ENCODE measurements around the gene SNX12.

SNX12 gene

GRCh38 chrX:71068044-71068918 lies at the start of gene SNX12:
TSS of gene SNX12 (minus strand) at chrX:71068334. CDS start at chrX:71068306, 28 bp downstream.
- peak; percentile 95 for DNase-seq

- DNase-seq, result no peak
Observed at GRCh38 chrX:71117358-71117757, 49.2 kb upstream of the SNX12 start.

GRCh38 chrX:71111921-71112431 lies 43.8 kb upstream of the SNX12 start:
- DNase-seq, result no peak

GRCh38 chrX:71111141-71111843 lies 43.2 kb upstream of the SNX12 start, which contains the start of gene IL2RG:
TSS of gene IL2RG (minus strand) at chrX:71111577. CDS start at chrX:71111539, 38 bp downstream.
- no peak for DNase-seq

GRCh38 chrX:71109051-71109450 lies 40.9 kb upstream of the SNX12 start:
- DNase-seq, result no peak

GRCh38 chrX:71107762-71108360 lies 39.7 kb upstream of the SNX12 start:
- DNase-seq, result peak; percentile 3

GRCh38 chrX:71107245-71107644 lies 39.1 kb upstream of the SNX12 start:
- DNase-seq, result no peak

GRCh38 chrX:71106427-71106826 lies 38.3 kb upstream of the SNX12 start, which contains the start of gene CXorf65:
TSS of gene CXorf65 (minus strand) at chrX:71106740. CDS start at chrX:71106556, 184 bp downstream.
- DNase-seq, result peak; percentile 2

GRCh38 chrX:71105628-71106027 lies 37.5 kb upstream of the SNX12 start:
- no peak for DNase-seq

GRCh38 chrX:71103110-71103983 lies 35.2 kb upstream of the SNX12 start:
- DNase-seq, result peak; percentile 24

GRCh38 chrX:71102292-71102691 lies 34.2 kb upstream of the SNX12 start:
- no peak for DNase-seq

GRCh38 chrX:71100581-71101505 lies 32.7 kb upstream of the SNX12 start:
- DNase-seq, result no peak

GRCh38 chrX:71099736-71100135 lies 31.6 kb upstream of the SNX12 start:
- no peak for DNase-seq

GRCh38 chrX:71098951-71099506 lies 30.9 kb upstream of the SNX12 start:
- no peak for DNase-seq

- DNase-seq, result peak; percentile 41
Observed at GRCh38 chrX:71098302-71098701, 30.2 kb upstream of the SNX12 start.

- no peak for DNase-seq
Observed at GRCh38 chrX:71096760-71097032, 28.6 kb upstream of the SNX12 start.

- peak; percentile 53 for DNase-seq
Observed at GRCh38 chrX:71095981-71096759, 28.0 kb upstream of the SNX12 start.

GRCh38 chrX:71095555-71095980 lies 27.4 kb upstream of the SNX12 start, which contains the start of gene FOXO4:
TSS of gene FOXO4 (plus strand) at chrX:71095851. CDS start at chrX:71096529, 678 bp downstream.
- DNase-seq, result peak; percentile 84

GRCh38 chrX:71095033-71095432 lies 26.9 kb upstream of the SNX12 start:
- DNase-seq, result no peak

- no peak for DNase-seq
Observed at GRCh38 chrX:71091263-71091662, 23.1 kb upstream of the SNX12 start.

Data from fibroblast of skin of right biceps (primary cell).